Measurements from ENCODE around the gene NPPC.
"Not testable (repeated sequence)": the region's sequence is repeated elsewhere in the genome, so short reads cannot be mapped to it uniquely, and the experiment has no call there.

Gene NPPC

GRCh38 chr2:231955758-231956472, 29.7 kb upstream of the NPPC start:
- H3K36me3 ChIP-seq (ENCODE audit: control insufficient read depth, low read length): no peaks in the 10 kb centered on the region
- peaks cover 5% of the 10 kb centered on the region for H3K27me3 ChIP-seq (ENCODE audit: control insufficient read depth, low read length)
- H3K4me3 ChIP-seq (ENCODE audit: low read length): no peak overlapping the region
- H4K20me1 ChIP-seq (ENCODE audit: control insufficient read depth, insufficient read depth, low read depth, low read length): no peaks in the 10 kb centered on the region
- no peaks in the 10 kb centered on the region for H3F3A ChIP-seq (ENCODE audit: control insufficient read depth, insufficient read depth)
- TF ChIP-seq CTCF (IDR thresholded peaks at IDR 0.05; ENCODE audit: low read depth, low read length, poor library complexity, severe bottlenecking): no peak
- no peak for TF ChIP-seq EZH2phosphoT487 (IDR thresholded peaks at IDR 0.05; ENCODE audit: borderline replicate concordance, low read length)
- H3K4me1 ChIP-seq (ENCODE audit: control insufficient read depth, low read length): peaks cover 6% of the 10 kb centered on the region
- no peak overlapping the region for H3K4me2 ChIP-seq (ENCODE audit: low read length)
- 0 out of 2 replicates have a peak, but pooled peaks cover 4% of the 10 kb centered on the region for H3K9me3 ChIP-seq (ENCODE audit: control insufficient read depth, insufficient read depth, low read length)
- no peaks in the 10 kb centered on the region for H3K9me2 ChIP-seq (replicated peaks; ENCODE audit: control insufficient read depth, low read length)
- no peak overlapping the region for H3K27ac ChIP-seq (ENCODE audit: low read depth, low read length)
- peaks cover 6% of the 10 kb centered on the region for H3K79me2 ChIP-seq (ENCODE audit: control insufficient read depth, low read length)

GRCh38 chr2:231951452-231952035, 25.3 kb upstream of the NPPC start:
- Histone ChIP-seq H3F3A (ENCODE audit: control insufficient read depth, insufficient read depth) (no peaks in the 10 kb centered on the region), H3K4me3 (ENCODE audit: low read length) (no peak overlapping the region), H3K4me1 (ENCODE audit: control insufficient read depth, low read length) (no peaks in the 10 kb centered on the region), H3K36me3 (ENCODE audit: control insufficient read depth, low read length) (no peaks in the 10 kb centered on the region), H3K4me2 (ENCODE audit: low read length) (no peak overlapping the region), H3K79me2 (ENCODE audit: control insufficient read depth, low read length) (no peaks in the 10 kb centered on the region), H3K27me3 (ENCODE audit: control insufficient read depth, low read length) (peaks cover 5% of the 10 kb centered on the region), H4K20me1 (ENCODE audit: control insufficient read depth, insufficient read depth, low read depth, low read length) (no peaks in the 10 kb centered on the region), H3K27ac (ENCODE audit: low read depth, low read length) (no peak overlapping the region), H3K9me3 (ENCODE audit: control insufficient read depth, insufficient read depth, low read length) (0 out of 2 replicates have a peak, but pooled peaks cover 4% of the 10 kb centered on the region), H3K9me2 (replicated peaks; ENCODE audit: control insufficient read depth, low read length) (no peaks in the 10 kb centered on the region)
- TF ChIP-seq EZH2phosphoT487 (IDR thresholded peaks at IDR 0.05; ENCODE audit: borderline replicate concordance, low read length): no peak
- no peak for TF ChIP-seq CTCF (IDR thresholded peaks at IDR 0.05; ENCODE audit: low read depth, low read length, poor library complexity, severe bottlenecking)

GRCh38 chr2:231947694-231948093, 21.5 kb upstream of the NPPC start:
- no peaks in the 10 kb centered on the region for H3K4me1 ChIP-seq (ENCODE audit: control insufficient read depth, low read length)
- no peak overlapping the region for H3K4me3 ChIP-seq (ENCODE audit: low read length)
- no peaks in the 10 kb centered on the region for H3F3A ChIP-seq (ENCODE audit: control insufficient read depth, insufficient read depth)
- H3K79me2 ChIP-seq (ENCODE audit: control insufficient read depth, low read length): no peaks in the 10 kb centered on the region
- H3K27ac ChIP-seq (ENCODE audit: low read depth, low read length): no peak overlapping the region
- no peaks in the 10 kb centered on the region for H4K20me1 ChIP-seq (ENCODE audit: control insufficient read depth, insufficient read depth, low read depth, low read length)
- TF ChIP-seq EZH2phosphoT487 (IDR thresholded peaks at IDR 0.05; ENCODE audit: borderline replicate concordance, low read length): no peak
- no peak for TF ChIP-seq CTCF (IDR thresholded peaks at IDR 0.05; ENCODE audit: low read depth, low read length, poor library complexity, severe bottlenecking)
- H3K9me3 ChIP-seq (ENCODE audit: control insufficient read depth, insufficient read depth, low read length): 0 out of 2 replicates have a peak, but pooled peaks cover 4% of the 10 kb centered on the region
- no peaks in the 10 kb centered on the region for H3K9me2 ChIP-seq (replicated peaks; ENCODE audit: control insufficient read depth, low read length)
- peaks cover 2% of the 10 kb centered on the region for H3K27me3 ChIP-seq (ENCODE audit: control insufficient read depth, low read length)
- no peaks in the 10 kb centered on the region for H3K36me3 ChIP-seq (ENCODE audit: control insufficient read depth, low read length)
- no peak overlapping the region for H3K4me2 ChIP-seq (ENCODE audit: low read length)

- H3K79me2 ChIP-seq (ENCODE audit: control insufficient read depth, low read length); H3K9me3 ChIP-seq (ENCODE audit: control insufficient read depth, insufficient read depth, low read length); H3F3A ChIP-seq (ENCODE audit: control insufficient read depth, insufficient read depth); H3K4me2 ChIP-seq (ENCODE audit: low read length); H3K4me1 ChIP-seq (ENCODE audit: control insufficient read depth, low read length); H3K36me3 ChIP-seq (ENCODE audit: control insufficient read depth, low read length); H3K9me2 ChIP-seq (replicated peaks; ENCODE audit: control insufficient read depth, low read length); H3K4me3 ChIP-seq (ENCODE audit: low read length); H3K27ac ChIP-seq (ENCODE audit: low read depth, low read length); H3K27me3 ChIP-seq (ENCODE audit: control insufficient read depth, low read length); H4K20me1 ChIP-seq (ENCODE audit: control insufficient read depth, insufficient read depth, low read depth, low read length): not testable (repeated sequence)
These were observed 20.9 kb upstream of the NPPC start for GRCh38 chr2:231947112-231947511.
